Stimulated activated CD4-positive, alpha-beta T cell treated with anti-CD3 and anti-CD28 coated beads, Interleukin-12 subunit alpha, Interleukin-12 subunit beta, amount 100 ng/mL, for 48 hours (primary cell): ENCODE measurements around the gene ITGB1BP1.

Experiments used
- DNase-seq, 3 donors: peaks; one replicate each; pipeline ENCODE4 v3.0.0-alpha.2; 2020; ENCODE audit warnings: low read depth in 2 of 3, low spot score in 1 of 3

The ITGB1BP1 gene

DNA sequence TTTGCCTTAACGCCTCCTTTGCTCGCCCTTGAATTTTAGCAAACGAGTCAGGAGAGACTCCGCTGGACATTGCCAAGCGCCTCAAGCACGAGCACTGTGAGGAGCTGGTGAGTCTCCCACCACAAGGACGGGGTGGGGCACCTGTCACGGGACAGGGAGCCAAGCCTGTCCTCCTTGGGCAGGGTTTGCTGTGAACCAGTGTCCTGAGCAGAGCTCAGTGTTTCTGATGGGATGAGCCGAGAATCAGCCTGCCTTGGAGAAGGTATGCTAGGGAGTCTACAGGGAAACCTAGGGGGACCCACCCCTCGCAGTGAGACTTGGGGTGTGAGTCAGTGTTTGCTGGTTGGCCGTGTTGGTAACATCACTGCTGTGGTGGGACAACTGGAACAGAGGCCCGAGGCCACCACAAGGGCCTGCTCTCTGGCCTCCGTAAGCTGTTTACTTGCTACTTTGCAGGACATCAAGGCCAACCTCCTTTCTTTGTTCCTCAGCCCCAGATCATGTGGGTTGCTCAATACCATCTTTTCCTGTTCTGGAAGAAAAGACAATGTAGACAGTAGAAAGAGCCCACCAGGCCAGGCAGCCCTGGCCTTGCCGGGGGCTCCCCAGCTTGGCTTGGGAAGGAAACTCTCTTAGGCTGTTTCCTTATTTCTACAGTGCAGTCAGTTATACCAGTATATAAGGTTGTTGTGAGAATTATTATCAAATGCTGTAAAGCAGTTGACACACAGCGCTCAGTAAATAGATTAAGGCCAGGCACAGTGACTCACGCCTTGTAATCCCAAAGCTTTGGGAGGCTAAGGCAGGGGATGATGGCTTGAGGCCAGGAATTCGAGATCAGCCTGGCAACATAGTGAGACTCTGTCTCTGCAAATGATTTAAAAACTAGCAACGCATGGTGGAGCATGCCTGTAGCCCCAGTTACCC is 42.4 kb downstream of the ITGB1BP1 start:
- DNase-seq = no peak

DNA sequence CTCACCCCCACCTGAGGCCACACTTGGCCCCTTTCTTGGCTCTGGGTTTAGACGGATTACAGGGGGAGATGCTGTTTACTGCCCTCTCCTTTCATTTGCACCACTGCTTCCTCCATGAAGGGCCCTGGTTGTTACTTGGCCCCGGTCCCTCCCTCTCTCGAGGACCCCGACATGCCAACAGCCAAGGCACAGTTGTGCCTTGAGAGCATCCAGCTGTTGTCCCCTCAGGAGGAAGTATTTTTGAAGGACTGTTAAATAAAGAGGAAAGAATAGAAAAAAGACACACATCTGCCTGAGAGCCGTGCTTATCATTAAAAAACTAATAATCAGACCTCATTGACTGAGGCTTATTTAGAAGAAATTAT is 44.0 kb downstream of the ITGB1BP1 start:
- no peak for DNase-seq

DNA sequence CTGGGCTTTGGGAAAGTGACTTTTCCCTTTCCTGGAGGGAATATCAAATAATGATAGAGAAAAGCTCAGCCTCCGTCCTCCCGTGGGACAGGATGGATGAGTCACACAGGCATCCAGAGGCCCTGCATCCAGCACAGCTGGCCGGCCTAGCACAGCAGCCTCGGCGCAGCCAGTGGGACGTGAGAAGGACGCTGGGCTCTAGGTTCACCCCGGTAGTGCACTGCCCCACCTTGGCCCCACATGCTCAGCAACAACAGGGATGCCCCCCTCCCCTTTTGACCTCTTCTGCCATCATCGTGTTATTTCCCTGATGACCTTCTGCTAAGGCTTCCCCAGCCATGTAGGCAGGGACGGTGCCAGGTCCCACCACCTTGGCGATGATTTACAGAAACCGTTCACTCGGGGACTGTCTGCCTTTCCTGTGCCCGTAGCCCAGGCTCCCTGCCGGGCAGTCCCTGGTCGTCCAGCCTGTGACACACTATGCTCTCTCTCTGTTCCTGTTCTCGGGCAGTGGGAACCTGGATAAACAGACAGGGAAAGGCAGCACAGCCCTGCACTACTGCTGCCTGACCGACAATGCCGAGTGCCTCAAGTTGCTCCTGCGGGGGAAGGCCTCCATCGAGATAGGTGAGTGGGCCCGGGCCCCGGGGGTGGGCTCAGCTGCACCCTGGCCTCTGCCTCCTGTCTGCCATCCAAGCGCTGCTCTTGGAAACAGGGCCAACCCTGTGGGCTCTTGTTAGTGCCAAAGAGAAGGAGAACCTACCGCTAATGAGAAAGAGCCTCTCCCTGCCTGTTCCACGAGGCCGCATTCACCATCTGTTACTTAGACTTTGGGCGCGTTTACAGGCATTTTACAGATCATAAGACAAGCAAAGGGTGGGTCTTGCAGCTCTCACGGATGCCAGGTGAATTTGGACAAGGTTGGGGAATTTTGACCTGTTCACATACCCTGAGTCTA is 44.6 kb downstream of the ITGB1BP1 start:
- DNase-seq = no peak

DNA sequence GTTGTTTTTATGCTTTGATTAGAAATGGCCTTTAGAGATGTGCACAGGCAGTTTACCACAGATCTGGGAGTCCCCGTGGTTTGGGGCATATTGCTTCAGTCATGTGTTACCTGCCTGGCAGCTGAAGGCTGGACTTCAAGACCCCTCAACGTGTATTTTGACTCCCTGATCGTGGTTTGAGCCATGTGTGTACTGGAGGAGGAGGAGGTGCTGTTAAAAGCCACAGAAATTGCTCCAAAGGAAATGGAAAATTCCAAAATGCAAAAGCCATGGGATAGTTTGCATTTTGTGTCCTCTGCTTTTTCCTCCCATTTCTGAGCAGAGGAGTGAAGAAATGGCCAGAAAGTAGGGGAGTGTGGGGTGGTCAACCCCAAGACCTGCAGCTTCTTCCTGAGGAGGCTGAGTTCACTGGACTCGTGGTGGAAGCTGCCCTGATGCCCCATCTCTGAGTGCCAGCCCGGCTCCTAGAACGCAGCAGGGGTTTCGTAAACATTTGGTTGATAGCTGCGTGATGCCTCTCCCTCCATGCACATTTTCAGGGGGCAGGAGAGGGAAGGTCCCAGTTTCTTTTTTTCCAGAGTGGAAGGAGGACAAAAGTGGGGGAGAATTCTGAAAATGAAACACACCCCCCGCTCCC is 45.7 kb downstream of the ITGB1BP1 start:
- no peak for DNase-seq

DNA sequence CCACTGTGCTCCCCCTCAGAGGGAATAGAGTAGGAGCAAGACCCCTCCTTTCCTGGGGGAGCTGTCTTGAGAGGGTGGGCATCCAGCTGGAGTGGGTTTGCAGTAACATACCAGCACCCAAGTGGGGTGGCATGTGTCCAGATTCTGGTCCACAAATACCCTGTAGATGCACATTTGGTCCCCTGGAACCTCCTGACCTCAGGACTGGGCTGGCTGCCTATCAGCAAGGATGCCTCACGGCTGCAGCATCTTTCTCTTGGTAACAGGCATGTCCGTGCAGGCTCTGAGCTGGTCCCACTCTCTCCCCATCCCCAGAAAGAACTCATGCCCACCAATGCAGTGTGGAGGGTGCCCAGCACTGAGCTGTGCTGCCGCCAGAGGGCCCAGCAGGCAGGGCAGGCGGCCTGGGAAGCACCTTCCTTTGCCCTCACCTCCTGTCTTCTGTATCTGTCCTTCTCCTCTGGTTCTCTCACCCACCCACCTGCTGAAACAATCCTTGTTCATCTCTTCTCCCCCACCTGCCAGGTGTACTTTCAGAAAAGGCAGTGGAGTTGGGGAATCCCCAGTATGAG is 47.4 kb downstream of the ITGB1BP1 start:
- DNase-seq = no peak

DNA sequence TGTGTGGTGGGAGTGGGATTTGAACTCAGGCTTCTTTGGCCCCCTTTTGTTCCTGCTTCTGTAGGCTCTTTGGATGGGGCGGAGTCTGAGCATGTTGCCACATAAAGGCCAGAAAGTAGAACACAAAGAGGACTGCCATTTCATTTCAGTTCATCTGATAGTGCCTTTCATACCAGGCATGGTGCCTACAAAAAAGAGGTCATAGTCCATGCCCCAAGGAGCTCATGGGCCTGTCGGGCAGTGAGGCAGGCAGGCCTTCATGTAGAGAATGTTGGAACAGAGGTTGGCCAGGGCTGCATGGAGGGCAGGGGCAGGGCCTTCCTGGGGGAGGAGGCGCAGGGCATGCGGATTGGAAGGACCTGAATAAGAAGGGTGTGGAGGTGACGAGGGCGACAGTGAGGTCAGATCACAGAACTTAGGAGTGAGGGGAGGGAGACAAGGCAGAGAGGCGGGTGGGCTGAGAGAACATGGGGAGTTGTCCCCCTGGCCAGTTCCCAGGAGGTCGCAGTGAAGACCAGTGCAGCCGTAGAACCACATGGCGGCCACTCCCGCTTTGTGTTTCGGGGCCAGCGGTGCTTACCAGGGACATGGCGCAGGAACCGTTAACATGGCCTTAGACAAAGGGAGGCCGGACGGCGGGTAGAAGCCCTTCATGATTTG is 49.1 kb downstream of the ITGB1BP1 start:
- DNase-seq = no peak

DNA sequence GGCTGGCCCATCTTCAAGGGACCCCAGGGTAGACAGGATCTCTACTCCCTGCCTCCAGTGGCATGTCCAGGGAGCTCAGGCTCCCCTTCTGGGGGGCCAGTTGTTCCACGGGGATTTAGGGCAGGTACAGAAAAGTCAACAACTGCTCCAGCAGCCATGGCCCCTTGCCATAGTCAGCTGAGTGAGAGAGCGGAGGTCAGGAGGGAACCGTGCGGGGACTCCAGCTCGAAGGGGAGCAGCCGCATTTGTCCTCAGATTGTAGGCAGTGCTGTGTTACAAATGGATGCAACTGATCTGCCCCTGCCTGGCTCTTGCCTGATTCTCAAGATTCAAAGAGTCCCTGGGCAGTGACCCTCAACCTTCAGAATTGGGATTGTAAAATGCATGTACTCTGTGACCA is 49.9 kb downstream of the ITGB1BP1 start:
- no peak for DNase-seq

DNA sequence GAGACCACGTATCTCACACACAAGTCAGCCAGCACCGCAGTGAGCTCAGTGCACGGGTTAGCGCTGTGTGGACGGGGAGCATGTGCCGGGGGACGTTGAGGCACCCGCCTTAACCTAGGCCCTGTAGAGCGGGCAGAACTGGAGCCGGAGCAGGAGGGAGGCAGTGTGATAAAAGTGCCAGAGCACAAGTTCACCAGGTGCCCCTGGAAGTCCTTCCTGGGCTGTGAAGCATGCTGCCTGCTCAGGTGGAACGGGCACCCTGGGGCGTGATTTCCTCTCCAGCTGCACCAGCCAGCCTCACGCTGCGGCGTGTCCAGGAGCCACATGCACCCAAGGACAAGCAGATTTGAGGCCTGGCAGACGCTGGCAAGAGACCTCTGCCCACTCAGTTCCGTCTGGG is 50.3 kb downstream of the ITGB1BP1 start:
- no peak for DNase-seq

DNA sequence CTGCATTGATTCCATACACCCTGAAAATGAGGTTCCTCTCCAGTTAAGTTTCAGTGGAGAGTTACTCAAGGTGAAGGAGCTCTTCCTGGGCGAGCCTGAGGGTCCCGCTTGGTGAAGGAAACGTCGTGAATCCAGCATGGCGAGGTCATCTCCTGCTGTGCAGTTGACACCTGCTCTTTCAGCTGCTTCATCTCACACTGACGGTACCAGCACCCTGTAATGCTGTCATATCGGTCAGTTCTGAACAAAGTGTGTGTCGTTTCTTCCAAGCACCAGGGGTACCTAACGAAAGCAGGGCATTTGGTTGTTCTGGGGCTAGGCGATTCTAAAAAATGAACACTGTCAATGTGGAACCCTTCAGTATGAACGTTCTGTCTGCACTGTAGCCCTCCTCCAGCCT is 52.6 kb downstream of the ITGB1BP1 start:
- no peak for DNase-seq

DNA sequence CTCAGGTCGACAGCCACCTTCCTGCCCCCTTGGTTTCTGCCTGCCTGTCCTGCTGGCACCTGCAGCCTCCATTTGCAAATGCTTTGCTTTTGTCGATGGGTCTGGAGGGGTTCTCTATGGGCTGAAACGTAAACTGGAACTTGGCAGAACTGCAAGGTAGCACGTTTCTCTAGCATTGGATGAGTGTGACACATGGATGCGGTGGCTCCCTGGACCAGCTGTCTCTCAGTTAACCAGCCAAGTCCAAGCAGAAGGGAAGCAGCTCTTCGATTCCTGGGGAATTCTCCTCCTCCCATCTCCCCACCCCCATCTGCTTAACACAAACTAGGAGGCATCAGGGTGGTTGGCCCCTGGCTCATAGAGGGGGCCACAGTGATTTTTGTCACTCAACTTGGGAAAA is 57.3 kb downstream of the ITGB1BP1 start:
- no peak for DNase-seq

DNA sequence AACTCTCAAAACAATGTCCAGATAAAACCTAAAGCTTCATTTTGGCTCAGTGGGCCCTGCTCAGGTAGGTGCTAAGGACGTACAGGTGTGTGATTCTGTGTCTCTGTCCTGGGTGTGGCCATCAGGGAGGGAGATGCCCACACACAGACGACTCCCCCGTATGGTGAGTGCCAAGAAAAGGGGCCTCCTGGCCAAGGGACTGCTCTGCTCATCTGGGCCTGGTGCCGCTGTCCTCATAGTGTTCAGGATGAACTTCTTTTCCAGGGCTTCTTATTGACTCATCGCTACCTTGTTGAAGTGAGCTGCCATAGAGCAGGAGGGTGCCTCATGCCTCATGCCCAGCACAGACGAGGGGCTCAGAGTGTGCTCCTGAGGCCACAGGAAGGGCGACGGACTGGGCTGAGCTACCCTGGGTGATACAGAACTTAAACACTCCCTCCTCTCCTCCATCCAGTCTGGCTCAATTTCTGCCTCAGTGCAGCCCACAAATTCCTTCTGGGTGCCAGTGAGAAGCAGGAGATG is 57.8 kb downstream of the ITGB1BP1 start:
- no peak for DNase-seq

DNA sequence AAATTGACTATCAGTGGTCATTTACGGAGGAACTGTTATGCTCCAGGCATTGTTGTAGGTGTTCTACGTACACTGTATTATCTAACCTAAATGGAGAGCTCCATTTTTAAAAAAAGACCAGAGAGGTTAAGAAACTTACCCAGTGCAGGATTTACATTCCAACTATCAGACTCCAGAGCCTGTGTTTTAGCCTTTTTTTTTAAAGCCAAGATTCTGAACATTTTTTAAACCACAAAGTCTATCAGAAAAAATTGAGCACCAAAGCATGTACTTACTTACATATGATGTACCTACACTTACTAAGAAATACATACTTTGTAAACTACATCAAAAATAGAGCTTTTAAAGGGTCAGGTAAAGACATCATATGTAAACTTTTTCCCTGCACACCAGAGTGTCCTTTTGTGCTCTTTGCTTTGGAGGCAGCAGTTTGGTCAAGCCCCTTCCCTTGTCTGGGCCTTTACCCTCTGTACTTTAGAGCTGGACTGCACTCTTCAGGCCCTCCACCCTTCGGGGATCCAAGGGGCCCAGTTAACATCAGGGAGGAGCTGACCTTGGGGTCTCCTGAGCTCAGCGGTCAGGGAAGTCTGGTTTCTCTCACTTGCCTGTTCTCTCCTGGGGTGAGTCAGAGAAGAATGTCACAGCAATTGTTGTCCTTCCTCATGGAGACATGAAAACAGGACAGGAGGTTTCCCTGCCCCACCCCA is 58.4 kb downstream of the ITGB1BP1 start:
- no peak for DNase-seq

DNA sequence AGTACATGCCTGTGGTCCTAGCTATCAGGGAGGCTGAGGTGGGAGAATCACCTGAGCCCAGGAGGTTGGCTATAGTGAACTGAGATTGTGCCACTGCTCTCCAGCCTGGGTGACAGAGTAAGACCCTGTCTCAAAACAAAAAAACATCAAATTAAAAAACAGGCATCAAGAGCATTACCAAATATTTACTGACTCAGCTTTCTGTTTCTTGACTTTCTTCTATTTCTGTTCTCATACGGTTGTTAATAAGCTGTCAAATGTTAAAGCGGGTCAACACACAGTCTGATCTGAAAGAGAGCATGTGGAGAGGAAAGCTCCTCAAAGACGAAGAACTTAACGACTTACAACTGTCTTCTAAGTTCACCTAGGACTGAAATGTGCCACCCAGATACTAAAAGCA is 59.0 kb downstream of the ITGB1BP1 start:
- DNase-seq = no peak

DNA sequence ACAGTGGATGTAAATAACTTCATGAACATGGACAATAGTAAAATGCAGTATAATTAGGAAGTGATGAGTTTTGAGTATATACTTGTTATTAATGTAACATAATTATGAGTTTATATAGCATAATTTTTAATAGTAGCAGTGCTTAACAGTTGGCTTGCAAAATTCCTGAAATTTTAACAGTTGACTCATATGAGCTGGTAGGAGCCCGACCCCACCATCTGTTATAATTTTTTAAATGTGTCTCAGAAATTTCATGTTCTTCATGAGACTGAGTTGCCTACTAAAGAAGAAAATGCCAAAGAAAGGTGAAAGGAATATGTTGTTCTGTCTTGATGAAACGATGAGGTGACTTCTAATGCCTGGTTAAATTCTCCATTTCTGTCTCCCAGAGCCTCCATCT is 62.6 kb downstream of the ITGB1BP1 start:
- no peak for DNase-seq

DNA sequence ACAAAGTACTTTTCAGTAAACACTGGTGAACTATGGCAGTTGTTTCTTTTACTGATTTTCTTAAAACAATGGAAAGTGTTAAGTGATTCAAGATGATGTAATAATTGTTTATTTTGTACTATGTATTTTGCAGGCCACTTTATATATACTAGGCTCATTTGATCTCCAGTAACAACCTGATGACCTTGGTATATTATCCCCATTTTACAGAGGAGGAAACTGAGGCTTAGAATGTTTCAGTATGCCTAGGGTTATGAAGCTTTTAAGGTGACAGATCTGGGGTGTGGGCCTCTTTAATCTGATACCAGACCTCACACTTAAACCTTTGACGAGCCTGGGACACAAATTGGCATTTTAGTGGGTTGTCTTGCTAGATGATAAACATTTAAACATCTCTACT is 63.2 kb downstream of the ITGB1BP1 start:
- no peak for DNase-seq

DNA sequence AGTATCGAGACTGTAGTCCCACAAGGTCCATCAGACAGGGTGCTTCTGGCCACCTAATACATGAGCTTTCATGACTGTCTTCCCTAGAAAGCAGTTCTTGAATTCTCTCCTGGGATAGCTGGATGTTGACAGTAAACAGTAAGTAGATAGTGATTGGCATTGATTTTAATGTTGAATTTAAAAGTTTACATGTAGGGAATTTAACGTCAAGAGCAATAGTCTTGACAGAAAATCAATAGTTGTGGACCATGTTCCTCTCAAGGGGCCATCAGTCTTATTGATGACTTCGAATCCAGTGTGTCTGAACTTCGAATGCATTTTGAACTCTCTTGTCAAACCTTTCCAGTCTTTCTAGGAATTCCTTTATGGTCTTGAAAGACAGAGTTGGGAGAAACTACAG is 63.9 kb downstream of the ITGB1BP1 start:
- DNase-seq = no peak

DNA sequence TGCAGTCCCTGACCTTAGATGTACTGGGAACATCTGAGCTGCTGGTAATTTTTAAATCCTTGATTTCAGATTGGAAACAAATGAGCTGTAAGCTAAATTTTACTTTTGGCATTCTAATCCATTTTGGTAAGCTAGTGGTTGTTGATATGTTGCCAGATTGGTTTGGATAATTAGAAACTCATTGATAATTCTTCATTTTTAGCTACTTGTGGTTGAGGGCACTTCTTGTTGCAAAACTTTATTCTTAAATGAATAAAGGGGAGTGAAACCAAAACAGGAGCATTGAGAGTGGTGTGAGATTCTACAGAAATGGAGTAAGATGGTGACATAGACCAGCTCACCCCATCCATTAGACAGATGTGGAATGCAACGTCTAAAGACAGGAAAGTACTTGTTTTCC is 64.5 kb downstream of the ITGB1BP1 start:
- DNase-seq = no peak

DNA sequence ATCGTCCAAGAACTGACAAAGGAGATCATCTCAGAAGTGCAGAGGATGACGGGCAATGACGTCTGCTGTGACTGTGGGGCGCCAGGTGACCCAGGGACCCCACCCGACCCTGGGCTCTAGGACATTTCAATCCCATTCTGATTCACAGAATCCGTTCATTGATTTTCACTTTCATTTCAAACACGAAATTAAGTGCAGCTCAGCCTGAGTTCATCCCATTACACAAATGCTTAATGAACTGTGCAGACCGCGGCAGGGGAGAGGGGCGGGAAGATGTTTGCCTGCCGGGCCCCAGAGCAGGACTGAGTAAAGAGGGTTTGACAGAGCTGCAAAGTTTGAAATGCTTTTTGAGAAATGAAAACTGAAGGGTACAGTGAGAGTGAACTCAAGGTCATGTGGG is 67.1 kb downstream of the ITGB1BP1 start:
- DNase-seq = no peak

DNA sequence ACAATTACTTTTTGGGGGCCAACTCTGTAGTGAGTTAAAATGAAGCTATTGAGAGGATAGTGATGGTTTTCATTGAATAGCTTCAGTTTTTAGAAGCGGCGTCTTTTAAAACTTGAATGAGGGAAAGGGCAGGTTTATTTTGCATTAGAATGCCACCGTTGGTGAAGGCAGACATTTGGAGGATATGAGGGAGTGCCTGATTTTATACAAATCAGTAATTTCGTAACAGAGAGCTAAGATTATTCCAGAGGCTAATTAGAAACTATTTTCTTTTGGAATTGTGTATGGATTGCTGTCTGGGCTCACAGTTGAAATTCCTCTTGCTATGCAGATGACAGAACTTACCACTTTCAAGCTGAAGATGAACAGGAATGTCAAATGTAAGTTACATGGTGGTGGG is 67.6 kb downstream of the ITGB1BP1 start:
- DNase-seq = no peak

DNA sequence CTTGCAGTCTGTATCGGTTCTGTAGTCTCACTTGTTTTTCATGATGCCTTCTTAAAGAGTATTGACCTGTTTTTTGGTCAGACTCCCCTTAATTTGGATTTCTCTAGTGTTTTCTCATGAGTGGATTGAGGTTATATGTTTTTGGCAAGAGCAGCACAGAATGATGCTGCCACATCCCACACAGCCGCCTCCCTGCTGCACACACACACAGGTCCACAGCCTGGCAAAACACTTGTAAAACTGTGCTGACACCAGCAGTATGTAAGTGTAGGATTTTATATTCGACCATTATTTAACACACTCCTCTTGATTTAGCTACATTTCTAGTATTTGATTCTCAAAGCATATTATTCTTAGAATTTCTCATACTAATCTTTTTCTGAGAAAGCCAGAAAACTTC is 68.1 kb downstream of the ITGB1BP1 start:
- no peak for DNase-seq
